HG02588 (cell line): ENCODE data around the gene NRXN3.

Experiments used
- ATAC-seq: cut with Tn5 transposase; IDR thresholded peaks from one replicate; pipeline ENCODE4 v1.9.1; 2021; ENCODE audit warnings: mild to moderate bottlenecking, moderate library complexity; ENCODE audit not compliant: unreplicated experiment

The NRXN3 gene

GRCh38 chr14:79037593-79037992, 867.4 kb downstream of the NRXN3 start:
- no peak for ATAC-seq

- no peak for ATAC-seq
Measured at GRCh38 chr14:79040790-79041189, 870.6 kb downstream of the NRXN3 start.

DNA sequence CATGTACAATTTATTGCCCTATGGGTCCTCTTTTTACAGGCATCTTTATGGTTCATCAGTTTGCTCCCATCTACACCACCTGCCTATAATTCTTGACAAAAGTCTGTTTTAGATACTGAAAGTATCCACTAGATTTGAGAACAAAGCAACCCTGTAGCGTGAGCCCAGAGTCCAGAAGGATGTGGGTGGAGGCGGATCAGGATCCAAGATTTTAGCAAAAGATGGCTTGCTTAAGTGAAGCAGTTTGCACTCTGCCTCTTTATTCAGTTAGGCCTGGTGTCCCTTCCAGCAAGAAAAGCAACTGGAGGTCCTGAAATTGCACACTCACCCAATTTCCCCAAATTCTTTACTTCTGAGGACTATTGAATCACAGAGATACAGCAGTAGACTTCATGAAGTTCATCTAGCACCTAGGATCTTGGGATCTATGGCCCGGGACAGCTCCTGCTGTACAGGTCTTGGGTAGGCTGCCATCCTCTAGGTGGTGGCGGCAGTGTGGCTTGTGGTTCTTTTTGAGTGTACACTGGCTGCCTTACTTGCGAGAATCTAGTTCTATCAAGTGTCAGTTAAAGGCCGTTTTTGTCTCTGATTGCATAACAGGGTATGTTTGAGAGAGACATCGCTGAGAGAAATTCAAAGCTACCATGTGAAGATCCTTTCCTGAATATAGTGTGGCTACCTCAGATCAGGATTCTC, 873.2 kb downstream of the NRXN3 start:
- ATAC-seq: no peak

GRCh38 chr14:79044894-79045624, 874.9 kb downstream of the NRXN3 start:
- no peak for ATAC-seq

GRCh38 chr14:79050787-79051727, 880.9 kb downstream of the NRXN3 start:
- ATAC-seq: no peak

- no peak for ATAC-seq
Measured at GRCh38 chr14:79051742-79052141, 881.6 kb downstream of the NRXN3 start.

- ATAC-seq: no peak
Measured at GRCh38 chr14:79056879-79057278, 886.7 kb downstream of the NRXN3 start.

DNA sequence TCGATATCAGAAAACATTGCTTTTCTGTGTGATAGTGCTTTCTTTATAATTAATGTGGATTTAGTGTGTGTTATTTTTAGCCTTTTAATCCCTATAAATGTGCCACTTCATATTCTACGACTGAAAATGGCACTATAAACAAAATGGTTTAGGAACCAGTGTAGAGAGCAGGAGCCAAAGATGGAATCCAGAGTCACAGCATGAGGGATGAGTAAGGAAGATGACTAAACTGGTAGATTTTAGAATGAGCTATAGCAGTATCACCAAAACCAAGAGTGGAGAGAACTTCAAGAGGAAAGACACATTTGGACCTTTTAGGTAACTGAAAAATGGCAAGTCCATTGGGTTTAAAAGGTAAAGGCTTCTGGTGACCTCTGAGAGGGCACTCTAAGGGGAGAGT, 887.2 kb downstream of the NRXN3 start:
- no peak for ATAC-seq

- no peak for ATAC-seq
Measured at GRCh38 chr14:79062226-79062625, 892.1 kb downstream of the NRXN3 start.

- no peak for ATAC-seq
Measured at GRCh38 chr14:79064214-79064613, 894.0 kb downstream of the NRXN3 start.

DNA sequence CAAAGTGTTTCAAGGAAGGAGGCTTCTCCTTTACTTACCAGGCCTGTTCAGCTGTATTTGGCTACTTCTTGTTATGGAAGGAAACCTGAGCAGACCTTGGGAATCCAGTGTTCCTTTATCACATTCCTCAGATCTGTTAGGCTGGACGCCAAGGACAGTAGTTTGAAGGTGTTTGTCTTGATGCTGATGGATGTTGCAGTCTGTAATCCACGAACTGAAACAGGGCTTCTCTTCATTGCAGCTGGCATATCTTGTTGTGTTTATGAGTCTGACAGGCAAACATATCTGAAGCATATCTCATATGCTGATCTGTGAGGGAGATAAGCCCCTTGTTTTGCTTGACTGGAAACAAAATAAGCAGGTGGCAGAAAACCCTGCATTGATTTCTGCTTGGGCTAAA, 904.3 kb downstream of the NRXN3 start:
- no peak for ATAC-seq

GRCh38 chr14:79076428-79076827, 906.3 kb downstream of the NRXN3 start:
- ATAC-seq: no peak

DNA sequence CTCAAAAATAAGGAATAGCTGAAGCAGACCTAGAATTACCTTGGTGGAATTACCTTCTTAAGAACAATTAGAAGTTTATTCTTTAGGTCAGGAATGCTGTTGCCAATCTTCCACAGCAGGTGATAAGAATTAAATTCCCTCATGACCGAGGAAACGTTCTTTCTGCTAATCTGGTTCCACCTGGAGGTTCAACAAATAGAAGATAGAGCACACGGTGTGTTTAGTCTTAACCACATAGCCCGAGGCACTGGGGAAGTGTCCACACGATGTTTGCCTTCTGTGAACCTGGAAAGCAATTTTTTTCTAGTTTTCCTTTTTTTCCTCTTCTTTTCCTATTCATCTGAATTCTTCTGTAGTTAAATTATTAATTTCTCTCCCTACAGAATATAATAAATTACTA, 906.9 kb downstream of the NRXN3 start:
- ATAC-seq: no peak

DNA sequence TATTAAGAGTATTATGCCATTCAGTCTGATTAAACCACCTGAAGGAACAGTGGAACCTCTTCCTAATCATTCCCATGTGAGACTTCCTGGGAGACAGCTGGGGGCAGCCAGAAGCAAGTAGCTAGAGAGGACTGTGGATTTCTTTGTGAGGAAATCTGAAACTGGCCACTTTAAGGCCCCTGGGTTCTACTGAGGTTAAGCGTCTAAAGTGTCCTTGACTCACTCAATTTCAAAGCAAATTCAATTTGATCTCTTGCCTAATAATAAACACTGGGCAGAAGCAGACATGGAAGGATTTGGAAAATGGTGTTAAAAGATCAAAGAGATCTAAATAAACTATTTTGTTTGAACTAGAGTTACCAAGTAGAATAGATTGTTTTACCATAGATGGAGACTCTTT, 909.9 kb downstream of the NRXN3 start:
- ATAC-seq: no peak

DNA sequence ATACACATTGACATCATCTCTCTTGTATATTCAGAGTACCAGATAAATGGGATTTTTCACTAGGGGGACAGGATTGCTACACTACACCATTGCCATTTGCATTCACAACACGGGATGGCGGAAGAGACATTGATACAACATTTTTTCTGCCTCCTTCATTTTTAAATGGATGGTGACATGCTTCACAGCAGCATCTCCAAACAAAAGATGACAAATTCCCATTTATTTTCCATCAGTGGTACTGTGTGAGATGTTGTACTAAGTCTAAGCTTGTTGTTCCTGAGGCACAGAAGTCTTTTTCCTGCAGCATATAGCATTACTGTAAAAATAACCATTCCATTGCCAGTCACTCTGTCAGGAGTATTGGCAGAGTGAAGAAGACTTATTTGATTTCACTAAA, 912.7 kb downstream of the NRXN3 start:
- no peak for ATAC-seq

- no peak for ATAC-seq
Measured at GRCh38 chr14:79083356-79083755, 913.2 kb downstream of the NRXN3 start.

DNA sequence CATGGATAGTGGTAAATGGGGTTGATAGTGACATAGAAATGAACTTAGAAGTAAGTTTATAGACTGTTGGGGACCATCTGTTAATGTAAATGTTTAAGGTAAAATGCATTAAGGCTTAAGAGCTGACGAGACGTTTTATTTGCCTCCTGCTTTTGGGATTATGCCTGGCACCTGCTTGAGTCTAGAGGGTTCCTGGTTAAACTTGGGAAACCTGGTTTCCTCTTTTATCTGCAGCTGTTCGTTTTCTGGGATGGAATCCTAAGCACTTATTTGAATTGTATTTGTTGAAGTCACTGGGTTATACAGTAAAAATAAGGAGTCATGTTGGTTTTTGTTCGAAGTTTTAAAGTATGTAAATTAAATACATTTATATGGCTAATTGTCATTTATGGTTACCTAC, 914.7 kb downstream of the NRXN3 start:
- ATAC-seq: no peak

DNA sequence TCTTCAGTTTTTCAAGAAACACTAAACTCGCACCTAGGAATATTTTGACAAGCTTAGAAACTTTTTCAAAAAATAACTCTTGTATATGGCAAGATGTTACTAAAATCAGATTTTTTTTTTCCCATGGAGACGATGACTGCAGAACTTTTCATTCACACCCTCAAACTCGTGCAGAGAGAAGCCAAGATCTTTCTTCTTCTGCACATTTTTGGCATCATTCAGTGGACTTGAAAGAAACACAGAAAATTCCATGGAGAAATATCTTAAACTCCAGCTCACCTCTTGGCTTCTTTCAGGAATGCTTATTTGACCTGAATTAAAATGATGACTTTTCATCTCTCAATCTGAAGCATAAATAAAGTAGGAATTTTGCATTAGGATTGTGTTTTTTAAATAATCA, 919.4 kb downstream of the NRXN3 start:
- no peak for ATAC-seq

GRCh38 chr14:79090641-79091180, 920.5 kb downstream of the NRXN3 start:
- no peak for ATAC-seq

DNA sequence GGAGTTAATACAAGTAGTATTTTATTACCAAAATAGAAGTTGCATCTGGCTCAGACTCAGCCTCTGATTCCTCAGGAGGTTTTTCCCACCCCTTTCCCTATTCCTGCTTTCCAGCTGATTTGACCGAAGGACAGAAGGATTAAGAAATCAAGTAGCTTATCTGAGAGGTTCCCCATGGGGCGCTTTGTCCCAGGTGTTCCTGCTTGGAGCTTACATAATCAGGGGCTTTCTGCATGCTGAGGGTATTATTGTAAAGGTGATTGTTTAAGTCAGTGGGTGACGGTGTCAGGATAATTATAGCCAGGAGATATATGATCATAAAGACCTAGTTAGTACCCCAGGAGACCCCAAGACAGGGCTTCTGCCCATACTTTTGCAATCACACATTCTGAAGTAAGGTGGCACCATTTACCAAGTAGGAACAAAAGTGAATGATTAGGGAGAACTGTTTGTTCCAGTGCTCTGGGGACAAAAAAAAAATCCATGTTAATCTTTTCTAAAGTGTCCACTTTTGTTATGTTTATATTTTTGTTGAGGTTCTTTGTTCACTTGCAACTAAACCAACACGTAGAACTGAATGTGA, 921.3 kb downstream of the NRXN3 start:
- ATAC-seq: no peak

DNA sequence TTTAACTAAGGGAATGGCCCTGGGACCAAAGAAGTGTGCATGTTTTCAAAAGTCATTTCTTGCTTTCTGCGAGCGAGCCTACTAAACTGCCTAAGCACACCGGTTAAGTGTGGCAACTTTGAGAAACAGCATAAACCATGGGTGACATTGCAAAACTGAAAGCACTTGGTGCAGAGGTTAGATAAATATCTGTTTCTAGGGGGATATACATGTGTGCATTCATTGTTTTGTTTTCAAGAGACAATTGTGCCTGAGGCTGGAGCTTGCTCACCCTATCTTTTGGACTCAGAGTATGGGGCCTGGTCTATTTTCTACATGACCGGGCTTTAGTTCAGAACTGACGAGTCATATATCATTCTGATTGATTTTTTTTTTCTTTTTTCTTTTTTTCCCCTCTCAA, 923.4 kb downstream of the NRXN3 start:
- no peak for ATAC-seq
